ENCODE data around the gene CFAP54.

DNA sequence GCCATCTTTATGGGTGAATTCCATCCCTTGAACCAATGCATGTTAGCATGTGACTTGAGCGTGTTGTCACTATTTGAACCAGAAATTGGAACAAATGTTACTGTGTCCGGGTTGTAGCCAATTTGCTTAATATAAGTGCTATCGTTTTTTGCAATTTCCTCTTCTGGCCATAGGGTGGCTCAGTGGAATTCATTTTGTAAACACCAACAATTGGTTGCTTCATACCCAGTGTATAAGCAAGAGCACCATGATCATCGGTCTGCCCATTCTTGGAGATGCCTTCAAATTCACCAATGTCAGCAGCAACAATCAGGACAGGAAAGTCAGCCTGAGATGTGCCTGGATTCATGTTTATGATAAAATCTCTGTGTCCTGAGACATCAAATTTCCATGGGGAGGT is 412.7 kb downstream of the CFAP54 start:
- TF ChIP-seq, protein P1, sequence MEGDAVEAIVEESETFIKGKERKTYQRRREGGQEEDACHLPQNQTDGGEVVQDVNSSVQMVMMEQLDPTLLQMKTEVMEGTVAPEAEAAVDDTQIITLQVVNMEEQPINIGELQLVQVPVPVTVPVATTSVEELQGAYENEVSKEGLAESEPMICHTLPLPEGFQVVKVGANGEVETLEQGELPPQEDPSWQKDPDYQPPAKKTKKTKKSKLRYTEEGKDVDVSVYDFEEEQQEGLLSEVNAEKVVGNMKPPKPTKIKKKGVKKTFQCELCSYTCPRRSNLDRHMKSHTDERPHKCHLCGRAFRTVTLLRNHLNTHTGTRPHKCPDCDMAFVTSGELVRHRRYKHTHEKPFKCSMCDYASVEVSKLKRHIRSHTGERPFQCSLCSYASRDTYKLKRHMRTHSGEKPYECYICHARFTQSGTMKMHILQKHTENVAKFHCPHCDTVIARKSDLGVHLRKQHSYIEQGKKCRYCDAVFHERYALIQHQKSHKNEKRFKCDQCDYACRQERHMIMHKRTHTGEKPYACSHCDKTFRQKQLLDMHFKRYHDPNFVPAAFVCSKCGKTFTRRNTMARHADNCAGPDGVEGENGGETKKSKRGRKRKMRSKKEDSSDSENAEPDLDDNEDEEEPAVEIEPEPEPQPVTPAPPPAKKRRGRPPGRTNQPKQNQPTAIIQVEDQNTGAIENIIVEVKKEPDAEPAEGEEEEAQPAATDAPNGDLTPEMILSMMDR (tag by site-specific recombination; IDR thresholded peaks at IDR 0.05): no peak
- no peak for TF ChIP-seq ZNF777 (tag by site-specific recombination; IDR thresholded peaks at IDR 0.05; ENCODE audit: borderline replicate concordance)
- no peak for TF ChIP-seq ZNF311 (tag by site-specific recombination; IDR thresholded peaks at IDR 0.05; ENCODE audit: borderline replicate concordance)
- TF ChIP-seq KLF8 (tag by site-specific recombination; IDR thresholded peaks at IDR 0.05): no peak
- TF ChIP-seq ZNF391 (tag by site-specific recombination; IDR thresholded peaks at IDR 0.05; ENCODE audit: borderline replicate concordance, low read depth): no peak
- no peak for TF ChIP-seq YY1 (tag by site-specific recombination; IDR thresholded peaks at IDR 0.05)
